GM10847 (cell line): Measurements from ENCODE around the gene LY6G5C.

Experiments used
- POLR2A ChIP-seq: IDR thresholded peaks from 2 replicates; pipeline ENCODE4 v1.6.1; 2011; ENCODE audit not compliant: insufficient read length; ENCODE audit errors: extremely low read depth

LY6G5C gene

GRCh38 chr6:31720196-31720770 lies 39.4 kb upstream of the LY6G5C start:
- TF ChIP-seq POLR2A: no peak

DNA sequence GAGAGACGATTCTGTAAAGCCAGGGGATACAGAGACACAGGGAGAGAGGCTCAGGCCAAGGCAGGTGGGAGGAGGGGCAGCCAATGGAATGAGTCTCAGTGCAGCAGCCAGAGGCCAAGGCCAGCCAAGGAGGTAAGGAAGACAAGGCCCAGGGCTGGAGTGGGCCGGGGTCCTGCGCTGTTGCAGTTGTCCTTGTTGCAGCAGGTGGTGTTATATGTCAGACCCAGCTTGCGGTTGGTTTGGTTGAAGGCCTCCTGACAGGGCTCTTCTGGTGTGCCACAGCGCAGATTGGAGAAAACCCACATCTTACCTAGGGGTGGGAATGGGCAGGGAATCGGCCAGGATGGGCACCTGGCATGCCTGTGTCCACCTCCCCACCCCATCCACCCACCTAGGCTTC lies 38.1 kb upstream of the LY6G5C start:
- TF ChIP-seq POLR2A: no peak

- no peak for TF ChIP-seq POLR2A
Observed at GRCh38 chr6:31718265-31718664, 37.4 kb upstream of the LY6G5C start.

DNA sequence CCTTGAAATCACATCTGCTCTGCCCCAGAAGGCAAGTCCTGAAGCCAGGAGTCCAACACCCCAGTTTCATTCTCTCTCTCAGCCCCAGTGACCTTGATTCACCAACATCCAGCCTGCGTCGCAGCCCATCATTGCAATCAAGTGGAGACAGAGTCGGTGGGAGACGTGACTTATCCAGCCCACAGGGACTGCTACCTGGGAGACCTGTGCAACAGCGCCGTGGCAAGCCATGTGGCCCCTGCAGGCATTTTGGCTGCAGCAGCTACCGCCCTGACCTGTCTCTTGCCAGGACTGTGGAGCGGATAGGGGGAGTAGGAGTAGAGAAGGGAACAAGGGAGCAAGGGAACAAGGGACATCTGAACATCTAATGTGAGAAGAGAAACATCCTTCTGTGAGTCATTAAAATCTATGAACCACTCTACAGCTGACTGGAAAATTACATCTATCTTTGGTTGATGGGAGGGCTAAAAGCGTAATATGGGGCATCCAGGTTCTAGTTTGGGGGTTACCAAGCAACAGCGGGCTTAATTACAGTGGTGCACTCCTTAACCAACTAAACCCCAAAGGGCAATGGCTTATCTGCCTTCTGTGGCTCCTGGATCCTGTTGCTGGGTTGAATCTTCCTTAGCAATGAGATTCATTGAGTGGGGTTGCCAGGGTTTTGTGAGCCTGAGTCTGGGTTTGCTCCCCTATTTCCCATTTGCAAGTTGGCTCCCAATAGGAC lies 36.8 kb upstream of the LY6G5C start:
- no peak for TF ChIP-seq POLR2A

DNA sequence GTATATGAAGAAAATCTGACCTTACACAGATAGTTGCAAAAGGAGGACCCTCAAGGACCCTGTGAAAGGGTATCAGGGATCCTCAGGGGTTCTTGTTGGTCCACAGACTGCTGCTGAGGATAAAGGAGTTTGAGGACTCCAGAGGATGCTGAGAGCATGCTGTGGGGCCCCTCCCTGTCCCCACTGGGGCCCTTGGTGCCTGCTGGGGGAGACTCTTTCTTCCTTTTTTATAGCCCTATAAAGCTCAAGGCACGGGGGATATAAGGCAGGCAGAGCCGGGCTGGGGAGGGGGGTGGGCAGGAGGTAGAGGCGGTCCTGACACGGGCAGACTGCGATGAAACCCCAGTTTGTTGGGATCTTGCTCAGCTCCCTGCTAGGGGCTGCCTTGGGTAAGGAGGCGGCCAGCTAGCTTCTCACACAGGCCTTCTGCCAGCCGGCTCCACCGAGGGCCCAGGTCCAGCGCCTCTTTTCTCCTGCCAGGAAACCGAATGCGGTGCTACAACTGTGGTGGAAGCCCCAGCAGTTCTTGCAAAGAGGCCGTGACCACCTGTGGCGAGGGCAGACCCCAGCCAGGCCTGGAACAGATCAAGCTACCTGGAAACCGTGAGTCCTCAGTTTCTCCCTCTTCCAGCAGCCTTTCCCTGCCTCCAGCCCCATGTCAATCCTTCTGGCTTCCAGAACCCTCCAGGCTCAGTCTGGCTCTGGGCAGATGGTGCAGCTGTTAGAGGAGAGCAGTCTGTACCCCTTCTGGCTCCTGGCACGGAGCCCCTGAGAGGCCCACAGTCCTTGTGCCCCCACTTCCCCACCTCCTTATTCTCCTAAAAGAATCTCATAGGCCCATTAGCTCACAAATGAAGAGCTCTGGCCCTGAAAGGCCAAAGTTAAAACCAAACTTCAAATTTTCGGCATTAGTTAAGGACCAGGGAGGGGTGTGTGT lies 34.4 kb upstream of the LY6G5C start, which contains the start of gene LY6G6D:
Gene LY6G6D, plus strand, starts transcription at position 327 of the 937 bp plus-strand sequence. Its CDS starts 8 bp downstream, at position 335.
- TF ChIP-seq POLR2A: no peak

DNA sequence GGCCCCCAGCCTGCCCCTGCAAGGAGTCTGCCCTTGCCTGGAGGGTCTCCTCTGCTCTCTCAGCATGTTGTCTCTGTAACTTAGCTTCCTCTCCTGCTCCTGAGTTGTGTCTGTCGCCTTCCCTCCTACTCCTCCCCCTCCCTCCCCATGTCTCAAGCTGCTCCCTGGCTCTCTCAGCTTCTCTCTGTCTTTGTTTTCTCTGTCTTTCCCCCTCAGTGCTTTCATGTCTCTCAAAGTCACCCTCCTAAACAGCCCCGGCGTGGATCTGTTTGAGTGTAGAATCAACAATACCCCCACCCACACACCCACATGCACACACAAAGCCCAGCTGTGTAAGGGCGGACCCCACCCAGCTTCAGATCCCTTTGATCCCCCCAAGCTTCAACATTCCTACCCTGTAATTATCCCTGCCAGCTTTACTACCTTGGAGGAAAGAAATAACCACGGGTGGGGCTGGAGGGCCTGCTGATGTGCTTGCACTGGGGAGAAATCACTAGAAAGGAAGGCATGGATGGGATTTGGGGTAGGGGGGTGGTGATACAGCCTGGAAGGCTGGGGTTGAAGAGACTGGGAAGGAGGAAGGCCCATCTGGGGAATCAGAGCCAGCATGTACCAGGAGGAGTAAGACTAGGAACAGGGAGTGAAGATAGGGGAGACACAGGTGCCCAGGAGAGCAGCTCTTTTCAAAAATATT lies 33.3 kb upstream of the LY6G5C start:
- no peak for TF ChIP-seq POLR2A

DNA sequence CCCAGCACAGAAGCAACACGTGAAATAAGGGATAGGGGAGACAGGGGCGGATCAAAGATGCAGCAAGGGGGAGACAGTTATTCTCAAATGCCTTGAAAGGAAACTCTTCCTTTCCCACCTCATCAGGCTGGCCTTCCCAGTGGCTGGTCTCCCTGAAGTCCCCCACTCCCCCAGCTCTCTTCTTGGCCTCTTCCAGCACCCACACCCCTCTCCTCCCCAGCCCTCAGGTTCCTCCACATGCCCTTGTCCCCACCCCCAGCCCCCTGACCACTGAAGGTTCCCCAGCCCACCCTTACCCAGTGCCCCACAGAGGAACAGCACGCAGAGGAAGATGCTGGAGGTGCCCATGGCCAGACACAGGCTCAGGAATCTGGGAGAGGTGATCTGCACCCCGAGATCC lies 32.6 kb upstream of the LY6G5C start:
- no peak for TF ChIP-seq POLR2A

GRCh38 chr6:31712296-31712695 lies 31.4 kb upstream of the LY6G5C start:
- no peak for TF ChIP-seq POLR2A

GRCh38 chr6:31711233-31711632 lies 30.4 kb upstream of the LY6G5C start:
- no peak for TF ChIP-seq POLR2A

DNA sequence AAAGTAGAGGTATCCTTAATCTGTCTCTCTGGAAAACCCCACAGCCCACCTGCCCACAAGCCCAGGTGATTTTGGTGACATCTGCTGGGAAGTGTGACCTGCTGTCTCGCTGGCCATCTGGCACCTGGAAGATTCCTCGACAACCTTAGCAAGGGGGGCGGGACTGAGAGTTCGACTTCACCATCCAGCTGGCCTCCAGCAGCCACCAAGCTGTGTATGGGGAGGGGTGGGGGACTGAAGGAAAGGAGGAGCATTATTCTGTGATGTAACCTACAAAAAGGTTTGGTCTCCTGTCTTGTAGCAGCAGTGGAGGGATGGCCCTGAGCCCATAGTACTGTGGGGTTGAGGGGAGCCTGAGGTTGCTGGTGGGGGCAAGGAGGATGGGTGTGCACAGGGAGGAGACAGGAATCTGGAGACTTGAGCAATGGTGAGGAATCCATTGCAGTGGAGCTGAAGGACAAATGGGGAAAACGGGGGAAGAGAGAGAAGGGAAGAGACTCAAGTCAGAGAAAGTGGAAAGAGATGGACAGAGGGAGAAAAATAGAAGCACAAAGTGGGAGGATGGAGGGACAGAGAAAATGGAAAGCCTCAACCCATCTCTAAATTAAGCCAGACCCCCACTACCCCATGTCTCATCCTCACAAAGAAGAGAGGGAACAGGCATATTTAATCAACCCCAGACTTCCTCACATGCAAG lies 29.8 kb upstream of the LY6G5C start:
- no peak for TF ChIP-seq POLR2A

GRCh38 chr6:31708224-31708623 lies 27.4 kb upstream of the LY6G5C start:
- TF ChIP-seq POLR2A: no peak

GRCh38 chr6:31707701-31708100 lies 26.8 kb upstream of the LY6G5C start:
- TF ChIP-seq POLR2A: no peak

GRCh38 chr6:31706599-31706998 lies 25.7 kb upstream of the LY6G5C start, which contains the start of gene LY6G6F:
Gene LY6G6F (plus strand): TSS chr6:31706866. CDS start chr6:31706907, 41 bp downstream.
- no peak for TF ChIP-seq POLR2A

- TF ChIP-seq POLR2A: no peak
Observed at GRCh38 chr6:31705931-31706330, 25.1 kb upstream of the LY6G5C start.
